Rectal smooth muscle tissue (tissue), 1 donor: ENCODE measurements around the gene TMOD2.

Experiments used
- H3K27ac ChIP-seq: one replicate; pipeline ENCODE4 v1.7.0; 2013; ENCODE audit warnings: low read depth, low read length, inconsistent platforms
- H3K27me3 ChIP-seq: one replicate; pipeline ENCODE4 v1.7.0; 2013; ENCODE audit warnings: low read length; ENCODE audit not compliant: control insufficient read depth, insufficient read depth
- H3K36me3 ChIP-seq: one replicate; pipeline ENCODE4 v1.7.0; 2013; ENCODE audit warnings: low read length; ENCODE audit not compliant: control insufficient read depth, insufficient read depth
- H3K4me1 ChIP-seq: one replicate; pipeline ENCODE4 v1.7.0; 2013; ENCODE audit warnings: low read length; ENCODE audit not compliant: control insufficient read depth, insufficient read depth
- H3K4me3 ChIP-seq: one replicate; pipeline ENCODE4 v1.7.0; 2013; ENCODE audit warnings: low read length
- H3K9ac ChIP-seq: one replicate; pipeline ENCODE4 v1.7.0; 2013; ENCODE audit warnings: low read length

The TMOD2 gene

DNA sequence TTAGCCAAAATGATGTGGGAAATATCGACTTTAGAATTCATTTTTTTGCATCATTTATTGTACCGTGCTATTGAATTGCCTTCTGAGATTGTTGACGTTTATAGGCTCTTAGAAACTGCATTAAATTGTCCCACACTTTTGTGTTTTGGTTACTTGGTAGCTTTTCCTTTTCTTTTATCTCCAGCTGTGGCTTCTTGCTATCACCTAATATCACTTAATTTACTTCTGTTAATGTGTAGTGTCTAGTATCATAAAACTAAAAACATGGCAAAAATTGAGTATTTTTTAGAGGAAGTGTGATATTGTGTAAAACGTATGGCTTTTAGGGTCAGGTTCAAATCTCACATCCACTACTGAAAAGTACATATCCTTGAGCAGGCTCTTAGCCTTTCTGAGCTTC is 89.3 kb downstream of the TMOD2 start:
- Histone ChIP-seq H3K27me3 (no peaks in the 10 kb centered on the region), H3K9ac (no peak overlapping the region), H3K36me3 (no peaks in the 10 kb centered on the region), H3K4me3 (no peak overlapping the region), H3K4me1 (peaks cover 15% of the 10 kb centered on the region), H3K27ac (no peak overlapping the region)

DNA sequence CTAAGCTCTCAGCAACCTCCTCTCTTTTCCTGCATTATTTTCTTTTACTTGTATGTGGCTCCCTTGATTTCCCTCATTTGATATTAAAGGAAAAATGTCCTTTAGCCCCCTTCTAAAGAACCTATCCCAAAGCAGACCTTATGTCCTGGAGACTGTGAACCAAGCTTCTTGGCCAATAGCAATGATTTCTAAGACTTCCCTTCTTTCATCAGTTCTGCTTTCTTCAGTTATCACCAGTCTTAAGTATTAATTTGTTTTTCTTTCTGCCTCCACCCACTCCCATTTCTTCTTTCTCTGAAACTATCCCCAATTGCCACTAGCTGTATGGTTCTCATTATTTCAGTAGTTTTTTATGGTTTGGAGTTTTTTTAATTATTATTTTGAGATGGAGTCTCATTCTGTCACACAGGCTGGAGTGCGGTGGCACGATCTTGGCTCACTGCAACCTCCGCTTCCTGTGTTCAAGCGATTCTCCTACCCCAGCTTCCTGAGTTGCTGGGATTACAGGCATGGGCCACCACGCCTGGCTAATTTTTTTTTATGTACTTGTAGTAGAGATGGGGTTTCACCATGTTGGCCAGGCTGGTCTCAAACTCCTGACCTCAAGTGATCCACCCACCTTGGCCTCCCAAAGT is 90.1 kb downstream of the TMOD2 start:
- no peaks in the 10 kb centered on the region for H3K27me3 ChIP-seq
- H3K4me3 ChIP-seq: no peak overlapping the region
- H3K36me3 ChIP-seq: no peaks in the 10 kb centered on the region
- no peak overlapping the region for H3K27ac ChIP-seq
- H3K4me1 ChIP-seq: peaks cover 16% of the 10 kb centered on the region
- H3K9ac ChIP-seq: no peak overlapping the region

DNA sequence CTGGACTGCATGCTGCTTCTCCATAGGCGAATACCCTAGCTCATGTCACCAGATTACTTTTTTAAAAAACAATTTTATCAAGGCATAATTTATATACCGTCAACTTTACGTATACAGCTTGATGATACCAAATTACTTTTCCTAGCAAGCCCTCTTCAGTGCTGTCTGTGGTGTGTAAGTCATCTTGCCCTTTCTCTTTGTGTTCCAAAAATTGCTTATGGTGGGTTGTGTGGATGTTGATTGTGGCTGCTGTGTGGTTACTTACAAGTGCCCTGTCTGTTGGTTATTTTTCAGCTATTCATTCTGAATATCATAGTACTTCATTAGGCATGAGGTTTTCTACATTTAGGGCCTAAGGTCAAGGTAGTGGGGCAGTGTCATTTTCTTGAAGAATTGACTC is 90.9 kb downstream of the TMOD2 start:
- H3K27ac ChIP-seq: no peak overlapping the region
- H3K9ac ChIP-seq: no peak overlapping the region
- H3K4me3 ChIP-seq: no peak overlapping the region
- no peaks in the 10 kb centered on the region for H3K27me3 ChIP-seq
- no peaks in the 10 kb centered on the region for H3K36me3 ChIP-seq
- H3K4me1 ChIP-seq: peaks cover 19% of the 10 kb centered on the region

DNA sequence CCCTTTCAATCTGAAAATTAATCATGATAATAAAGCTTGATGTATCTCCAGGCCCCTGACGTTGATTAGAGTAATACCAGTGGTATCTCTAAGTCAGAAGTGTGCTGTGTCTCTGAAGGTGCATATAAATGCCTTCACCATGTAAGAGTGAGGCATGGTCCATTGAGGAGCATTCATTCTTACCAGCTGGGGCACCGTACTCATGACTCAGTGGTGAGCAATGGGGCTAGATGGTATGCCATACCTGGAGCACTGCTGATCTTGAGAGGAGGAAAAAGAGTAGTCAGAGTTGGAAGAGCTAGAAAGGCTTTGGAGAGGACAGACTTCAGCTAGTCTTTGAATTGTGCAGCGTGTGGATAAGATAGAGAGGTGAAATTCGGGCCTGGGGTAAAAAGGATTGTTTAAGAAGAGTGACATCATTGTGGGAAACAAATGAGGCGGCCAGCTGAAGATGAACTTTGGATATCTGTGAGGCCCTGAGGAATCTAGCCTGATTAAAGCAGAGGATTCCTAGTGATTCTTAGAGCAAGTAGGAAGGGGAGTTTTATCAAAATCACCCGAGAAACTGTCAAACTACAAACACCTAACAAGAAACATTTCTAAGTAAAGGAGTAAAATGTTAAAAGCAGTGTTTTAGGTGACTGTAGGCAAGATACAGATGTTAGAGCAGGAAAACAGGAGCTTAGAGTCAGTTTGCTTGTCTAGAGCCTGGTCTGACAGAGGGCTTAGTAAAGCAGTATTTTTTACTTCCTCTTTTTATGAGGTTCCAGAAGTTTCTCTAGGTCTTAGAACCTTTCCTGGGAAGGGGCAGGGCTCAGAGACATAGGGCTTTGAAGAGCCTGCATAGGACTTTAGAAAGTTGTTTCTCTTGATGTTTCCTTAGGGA is 91.7 kb downstream of the TMOD2 start:
- Histone ChIP-seq H3K27ac (no peak overlapping the region), H3K27me3 (no peaks in the 10 kb centered on the region), H3K36me3 (no peaks in the 10 kb centered on the region), H3K4me1 (peaks cover 19% of the 10 kb centered on the region), H3K9ac (no peak overlapping the region), H3K4me3 (no peak overlapping the region)

DNA sequence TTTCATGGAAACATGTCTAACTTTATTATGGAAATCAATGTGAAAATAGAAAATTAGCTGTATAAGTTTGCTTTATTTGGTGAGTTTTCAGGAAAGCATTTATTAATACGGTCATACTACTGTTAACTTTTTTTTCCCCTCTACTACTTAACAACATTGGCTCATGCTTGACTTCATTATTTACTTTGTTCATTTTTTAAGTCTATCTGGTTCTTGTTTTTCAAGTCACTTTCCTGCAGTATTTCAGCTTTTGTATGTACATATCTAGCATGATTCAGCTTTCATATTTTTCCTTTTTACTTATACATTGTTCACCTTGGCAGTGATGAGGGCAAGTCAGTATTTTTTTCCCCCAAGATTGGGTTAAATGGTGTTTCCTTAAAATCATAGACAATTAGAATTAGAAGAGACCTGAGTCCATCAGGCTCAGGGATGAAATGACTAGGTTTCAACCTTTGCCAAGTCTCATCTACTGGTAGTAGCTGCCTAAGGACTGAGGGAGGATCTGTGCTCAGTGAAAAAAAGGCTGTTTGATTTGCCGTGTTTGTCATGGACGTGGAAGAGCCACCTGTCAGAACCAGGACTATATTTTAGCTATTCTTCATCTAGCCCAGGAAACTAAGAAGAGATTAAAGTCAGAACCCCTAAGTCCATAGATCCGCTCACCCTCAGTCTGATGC is 93.5 kb downstream of the TMOD2 start:
- no peaks in the 10 kb centered on the region for H3K36me3 ChIP-seq
- no peaks in the 10 kb centered on the region for H3K27me3 ChIP-seq
- H3K4me3 ChIP-seq: no peak overlapping the region
- peaks cover 19% of the 10 kb centered on the region for H3K4me1 ChIP-seq
- H3K9ac ChIP-seq: no peak overlapping the region
- no peak overlapping the region for H3K27ac ChIP-seq

DNA sequence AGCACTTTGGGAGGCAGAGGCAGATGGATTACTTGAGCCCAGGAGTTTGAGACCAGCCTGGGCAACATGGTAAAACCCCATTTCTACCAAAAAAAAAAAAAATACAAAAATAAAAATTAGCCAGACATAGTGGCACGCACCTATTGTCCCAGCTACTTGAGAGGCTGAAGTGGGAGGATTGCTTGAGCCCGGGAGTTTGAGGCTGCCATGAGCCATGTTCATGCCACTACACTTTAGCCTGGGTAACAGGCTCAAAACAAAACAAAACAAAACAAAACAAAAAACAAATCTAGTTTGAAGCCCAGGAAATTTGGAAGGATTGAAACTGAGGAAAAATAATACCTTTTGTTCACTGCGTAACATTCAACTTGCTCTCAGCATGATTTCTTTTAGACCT is 94.7 kb downstream of the TMOD2 start:
- Histone ChIP-seq H3K36me3 (no peaks in the 10 kb centered on the region), H3K27ac (no peak overlapping the region), H3K27me3 (no peaks in the 10 kb centered on the region), H3K9ac (no peak overlapping the region), H3K4me1 (peaks cover 19% of the 10 kb centered on the region), H3K4me3 (no peak overlapping the region)

DNA sequence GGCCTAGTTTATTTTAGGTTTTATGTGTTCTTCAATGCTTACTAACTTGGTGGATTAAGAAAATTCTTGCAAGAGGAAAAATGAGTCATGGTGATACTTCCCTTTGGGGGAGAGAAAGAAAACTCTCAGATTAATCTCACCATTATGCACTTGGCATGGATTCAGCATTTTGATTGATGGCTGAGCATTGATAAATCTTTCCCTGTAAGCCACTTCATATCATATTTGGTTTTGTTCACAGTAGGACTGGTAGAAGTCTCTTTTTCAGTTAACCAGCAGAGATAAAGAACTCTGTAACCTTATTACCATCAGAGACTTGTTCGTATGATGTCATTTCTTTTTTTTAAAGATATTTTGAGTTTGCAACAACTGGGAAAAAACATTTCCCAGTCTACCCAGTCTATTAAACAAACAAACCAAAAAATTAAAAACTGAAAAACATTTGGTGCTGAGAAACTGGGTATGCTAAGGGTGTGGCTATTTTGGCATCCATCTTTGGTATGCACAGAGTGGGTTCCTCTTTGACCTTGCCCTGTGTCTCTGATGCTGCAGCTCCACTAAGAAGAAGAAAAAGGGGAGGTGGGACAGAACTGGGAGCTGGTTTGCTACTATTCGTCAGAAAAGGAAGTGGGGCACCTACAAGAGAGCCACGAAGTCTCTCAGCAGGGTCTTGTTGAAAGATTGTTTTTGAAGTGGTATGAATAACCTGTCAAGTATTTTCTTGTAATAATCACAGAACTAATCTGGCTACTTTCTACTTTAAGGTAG is 95.2 kb downstream of the TMOD2 start:
- Histone ChIP-seq H3K4me3 (no peak overlapping the region), H3K27ac (no peak overlapping the region), H3K9ac (no peak overlapping the region), H3K27me3 (no peaks in the 10 kb centered on the region), H3K36me3 (no peaks in the 10 kb centered on the region), H3K4me1 (peaks cover 19% of the 10 kb centered on the region)

DNA sequence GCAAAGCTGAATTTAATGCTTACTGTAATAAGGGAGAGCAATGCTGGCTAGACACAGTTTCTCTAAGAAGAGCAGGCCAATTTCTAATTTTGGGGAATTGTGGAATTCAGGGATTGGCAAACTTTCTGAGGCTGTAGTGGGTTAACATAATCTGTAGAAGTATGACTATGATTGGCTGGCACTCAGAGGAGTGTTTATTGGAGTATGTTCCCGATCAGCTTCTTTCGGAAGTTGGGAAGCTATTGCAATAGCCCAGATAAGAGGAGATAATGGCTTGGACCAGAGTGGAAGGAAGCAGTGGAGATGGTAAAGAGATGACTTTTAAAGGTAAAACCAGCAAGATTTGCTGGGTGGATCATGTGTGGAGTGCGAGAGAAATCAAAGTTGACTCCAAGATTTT is 97.4 kb downstream of the TMOD2 start:
- no peaks in the 10 kb centered on the region for H3K27me3 ChIP-seq
- no peak overlapping the region for H3K9ac ChIP-seq
- H3K4me1 ChIP-seq: peaks cover 9% of the 10 kb centered on the region
- no peak overlapping the region for H3K27ac ChIP-seq
- H3K36me3 ChIP-seq: no peaks in the 10 kb centered on the region
- H3K4me3 ChIP-seq: no peak overlapping the region

DNA sequence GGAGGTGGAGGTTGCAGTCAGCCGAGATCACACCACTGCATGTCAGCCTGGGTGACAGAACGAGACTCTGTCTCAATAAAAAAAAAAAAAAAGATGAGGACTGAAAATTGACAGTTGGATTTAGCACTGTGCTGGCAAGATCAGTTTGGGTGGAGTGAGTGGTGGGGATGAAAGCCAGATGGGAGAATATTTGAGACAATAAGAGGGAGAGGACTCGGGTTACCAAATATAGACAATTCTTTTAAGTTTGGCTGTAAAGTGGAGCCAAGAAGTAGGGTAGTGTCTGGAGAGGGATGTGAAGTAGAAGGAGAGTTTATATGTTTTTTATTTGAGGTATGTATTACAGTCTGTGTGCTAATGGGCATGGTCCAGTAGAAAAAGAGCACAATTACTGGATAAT is 98.5 kb downstream of the TMOD2 start:
- Histone ChIP-seq H3K36me3 (no peaks in the 10 kb centered on the region), H3K4me1 (peaks cover 4% of the 10 kb centered on the region), H3K27me3 (no peaks in the 10 kb centered on the region), H3K4me3 (no peak overlapping the region), H3K27ac (no peak overlapping the region), H3K9ac (no peak overlapping the region)

DNA sequence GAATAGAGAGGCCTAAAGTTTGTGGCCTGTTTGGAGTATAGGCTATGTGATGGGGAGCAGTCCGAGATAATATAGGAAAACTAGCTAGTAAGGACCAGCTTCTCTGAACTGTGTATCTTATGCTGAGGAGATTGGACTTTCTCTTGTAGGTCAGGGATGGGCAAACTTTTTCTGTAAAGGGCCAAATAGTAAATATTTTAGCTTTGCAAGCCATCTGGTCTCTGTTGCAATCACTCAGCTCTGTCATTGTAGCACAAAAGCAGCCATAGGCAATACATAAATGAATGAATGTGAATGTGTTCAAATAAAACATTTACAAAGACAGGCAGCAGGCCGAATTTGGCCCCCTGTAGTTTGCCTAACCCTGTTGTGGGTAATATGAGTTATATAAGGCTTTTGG is 102.6 kb downstream of the TMOD2 start:
- Histone ChIP-seq H3K4me1 (no peaks in the 10 kb centered on the region), H3K9ac (no peak overlapping the region), H3K27ac (no peak overlapping the region), H3K4me3 (no peak overlapping the region), H3K27me3 (no peaks in the 10 kb centered on the region), H3K36me3 (no peaks in the 10 kb centered on the region)

DNA sequence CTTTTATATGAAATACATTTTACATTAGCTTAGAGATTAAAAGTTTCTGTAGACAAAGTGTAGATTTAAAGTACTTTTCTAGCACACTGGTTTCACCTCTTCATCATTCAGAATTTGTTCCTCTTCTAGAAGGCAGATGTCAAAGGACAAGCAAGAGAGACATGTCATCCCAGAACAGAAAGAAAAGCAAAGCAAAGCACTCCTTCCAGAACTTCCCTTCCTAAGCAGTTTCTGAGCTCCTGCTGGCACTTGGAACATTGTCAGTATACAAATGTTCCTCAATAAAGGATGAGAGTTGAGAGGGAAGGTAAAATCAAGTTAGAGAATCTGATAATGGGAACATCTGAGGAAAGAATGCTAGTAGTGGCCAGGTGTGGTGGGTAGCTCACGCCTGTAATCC is 104.2 kb downstream of the TMOD2 start:
- Histone ChIP-seq H3K4me1 (no peaks in the 10 kb centered on the region), H3K4me3 (no peak overlapping the region), H3K27ac (no peak overlapping the region), H3K9ac (no peak overlapping the region), H3K36me3 (no peaks in the 10 kb centered on the region), H3K27me3 (no peaks in the 10 kb centered on the region)

DNA sequence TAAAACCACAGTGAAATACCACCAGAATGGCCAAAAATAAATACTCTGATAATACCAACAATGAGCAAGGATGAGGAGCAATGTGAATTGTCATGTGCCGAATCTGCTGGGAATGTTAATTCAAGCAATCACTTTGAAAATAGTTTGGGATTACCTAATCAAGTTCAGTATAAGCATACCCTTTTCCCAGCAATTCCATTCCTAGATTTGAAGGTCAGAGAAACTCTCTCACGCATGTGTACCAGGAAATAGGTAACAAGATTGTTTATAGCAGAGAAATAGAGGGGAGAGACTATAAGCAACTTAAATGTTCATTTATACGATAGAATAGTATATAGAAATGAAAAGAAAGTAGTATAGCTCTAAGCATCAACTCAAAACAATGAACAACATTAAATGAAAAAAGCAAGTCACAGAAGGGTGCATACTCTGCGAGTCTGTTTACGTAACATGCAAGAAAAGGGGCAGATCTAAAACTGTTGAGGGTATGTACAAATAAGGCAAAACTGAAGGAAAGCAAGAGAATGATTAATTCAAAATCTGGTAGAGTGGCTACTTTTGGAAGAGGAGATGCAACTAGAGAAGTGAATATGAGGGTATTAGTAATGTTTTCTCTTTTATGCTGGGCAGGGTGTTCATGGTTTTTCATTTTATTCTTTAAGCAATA is 105.5 kb downstream of the TMOD2 start:
- Histone ChIP-seq H3K27ac (no peak overlapping the region), H3K4me1 (no peaks in the 10 kb centered on the region), H3K36me3 (no peaks in the 10 kb centered on the region), H3K4me3 (no peak overlapping the region), H3K9ac (no peak overlapping the region), H3K27me3 (no peaks in the 10 kb centered on the region)
